Loucy (cell line): ENCODE measurements around the gene OTUB2.
A peak's percentile ranks its signal among the peaks of the same experiment; 100 is the strongest.

Experiments used
- H2AFZ ChIP-seq: fragments of 200-600 bp; sonication (generic); 2 replicates; pipeline ENCODE4 v1.6.0; 2016; ENCODE audit warnings: antibody characterized with exemption, mild to moderate bottlenecking, low read length, moderate library complexity
- H3F3A ChIP-seq: fragments of 200-600 bp; 2 replicates; pipeline ENCODE4 v1.6.0; 2016; ENCODE audit warnings: antibody characterized with exemption, low read depth, mild to moderate bottlenecking
- H3K27me3 ChIP-seq: fragments of 200-600 bp; sonication (generic); 2 replicates; pipeline ENCODE4 v1.6.1; 2014; ENCODE audit warnings: low read length, mild to moderate bottlenecking; ENCODE audit not compliant: insufficient read depth, poor library complexity, severe bottlenecking
- H3K36me3 ChIP-seq: fragments of 200-600 bp; sonication (generic); 2 replicates; pipeline ENCODE4 v1.6.1; 2016; ENCODE audit warnings: low read length; ENCODE audit not compliant: insufficient read depth
- H3K4me1 ChIP-seq: fragments of 200-600 bp; sonication (generic); 2 replicates; pipeline ENCODE4 v1.5.1; 2014; ENCODE audit warnings: low read length, mild to moderate bottlenecking; ENCODE audit not compliant: insufficient read depth, poor library complexity, severe bottlenecking
- H3K4me2 ChIP-seq: fragments of 200-600 bp; sonication (generic); 2 replicates; pipeline ENCODE4 v1.6.0; 2014; ENCODE audit warnings: antibody characterized with exemption, low read length, low read depth, mild to moderate bottlenecking; ENCODE audit not compliant: poor library complexity, severe bottlenecking
- H3K4me3 ChIP-seq: fragments of 200-600 bp; sonication (generic); 2 replicates; pipeline ENCODE4 v1.5.1; 2014; ENCODE audit warnings: low read length, mild to moderate bottlenecking, mixed read lengths; ENCODE audit not compliant: poor library complexity, severe bottlenecking
- H3K79me2 ChIP-seq: fragments of 200-600 bp; sonication (generic); 2 replicates; pipeline ENCODE4 v1.6.1; 2014; ENCODE audit warnings: low read length; ENCODE audit not compliant: insufficient read depth
- H3K9ac ChIP-seq: fragments of 200-600 bp; sonication (generic); 2 replicates; pipeline ENCODE4 v1.6.0; 2014; ENCODE audit warnings: mild to moderate bottlenecking, low read depth, low read length, moderate library complexity; ENCODE audit not compliant: poor library complexity, severe bottlenecking
- H3K9me2 ChIP-seq: fragments of 200-600 bp; sonication (generic); replicated peaks from 2 replicates; pipeline ENCODE4 v1.6.1; 2016; ENCODE audit warnings: low read depth, low read length, mixed read lengths
- H3K9me3 ChIP-seq: fragments of 200-600 bp; sonication (generic); 2 replicates; pipeline ENCODE4 v1.6.1; 2014; ENCODE audit warnings: mild to moderate bottlenecking, antibody characterized with exemption, low read length, low read depth; ENCODE audit not compliant: insufficient read depth
- H4K20me1 ChIP-seq: fragments of 200-600 bp; sonication (generic); 2 replicates; pipeline ENCODE4 v1.6.0; 2014; ENCODE audit warnings: antibody characterized with exemption, low read length, mild to moderate bottlenecking; ENCODE audit not compliant: insufficient read depth, poor library complexity, severe bottlenecking
- EZH2phosphoT487 ChIP-seq: fragments of 200-600 bp; IDR thresholded peaks from 2 replicates; pipeline ENCODE4 v1.6.1; 2018; ENCODE audit warnings: antibody characterized with exemption, mild to moderate bottlenecking, moderate library complexity, borderline replicate concordance
- TF ChIP-seq, protein P1 (sequence below): fragments of 200-600 bp; sonication (generic); conservative IDR thresholded peaks from 2 replicates; pipeline ENCODE4 v1.5.1; 2014; ENCODE audit warnings: mild to moderate bottlenecking, antibody characterized with exemption, low read length

Gene OTUB2

DNA sequence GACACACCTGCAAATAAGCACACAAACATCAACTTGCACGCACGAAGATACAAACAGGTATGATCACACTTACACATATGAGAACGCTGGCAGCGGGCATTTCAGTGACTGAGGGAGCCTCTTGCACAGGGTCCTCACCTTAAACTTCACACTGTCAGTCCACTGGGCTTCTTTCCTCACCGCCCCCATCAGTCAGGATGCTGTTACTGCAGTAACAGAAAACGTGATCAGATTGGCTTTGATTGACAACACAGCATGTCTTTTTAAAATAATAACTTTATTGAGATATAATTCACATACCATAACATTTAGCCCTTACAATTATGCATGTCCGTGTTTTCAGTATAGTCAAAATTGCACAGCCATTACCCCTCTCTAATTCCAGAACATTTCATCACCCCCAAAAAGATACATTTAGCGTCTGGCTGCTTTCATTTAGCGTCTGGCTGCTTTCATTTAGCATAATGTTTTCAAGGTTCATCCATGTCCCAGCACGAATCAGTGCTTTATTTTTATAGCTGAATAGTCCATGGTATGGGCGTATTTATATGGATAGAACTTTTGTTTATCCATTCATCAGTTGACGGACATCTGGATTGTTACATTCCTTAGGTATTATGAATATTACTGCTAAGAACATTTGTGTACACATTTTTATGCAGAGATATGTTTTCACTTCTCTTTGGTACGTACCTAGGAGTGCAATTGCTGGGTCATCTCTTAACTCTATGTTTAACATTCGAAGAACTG, 20.6 kb upstream of the OTUB2 start:
- H3F3A ChIP-seq: no peaks in the 10 kb centered on the region
- H3K9me3 ChIP-seq: no peaks in the 10 kb centered on the region
- no peaks in the 10 kb centered on the region for H3K36me3 ChIP-seq
- H3K79me2 ChIP-seq: no peaks in the 10 kb centered on the region
- no peak overlapping the region for H2AFZ ChIP-seq
- no peak overlapping the region for H3K4me2 ChIP-seq
- H4K20me1 ChIP-seq: no peaks in the 10 kb centered on the region
- H3K9me2 ChIP-seq: no peaks in the 10 kb centered on the region
- H3K4me3 ChIP-seq: no peak overlapping the region
- no peaks in the 10 kb centered on the region for H3K4me1 ChIP-seq
- no peaks in the 10 kb centered on the region for H3K27me3 ChIP-seq
- no peak overlapping the region for H3K9ac ChIP-seq
- no peak for TF ChIP-seq EZH2phosphoT487
- TF ChIP-seq, protein P1, sequence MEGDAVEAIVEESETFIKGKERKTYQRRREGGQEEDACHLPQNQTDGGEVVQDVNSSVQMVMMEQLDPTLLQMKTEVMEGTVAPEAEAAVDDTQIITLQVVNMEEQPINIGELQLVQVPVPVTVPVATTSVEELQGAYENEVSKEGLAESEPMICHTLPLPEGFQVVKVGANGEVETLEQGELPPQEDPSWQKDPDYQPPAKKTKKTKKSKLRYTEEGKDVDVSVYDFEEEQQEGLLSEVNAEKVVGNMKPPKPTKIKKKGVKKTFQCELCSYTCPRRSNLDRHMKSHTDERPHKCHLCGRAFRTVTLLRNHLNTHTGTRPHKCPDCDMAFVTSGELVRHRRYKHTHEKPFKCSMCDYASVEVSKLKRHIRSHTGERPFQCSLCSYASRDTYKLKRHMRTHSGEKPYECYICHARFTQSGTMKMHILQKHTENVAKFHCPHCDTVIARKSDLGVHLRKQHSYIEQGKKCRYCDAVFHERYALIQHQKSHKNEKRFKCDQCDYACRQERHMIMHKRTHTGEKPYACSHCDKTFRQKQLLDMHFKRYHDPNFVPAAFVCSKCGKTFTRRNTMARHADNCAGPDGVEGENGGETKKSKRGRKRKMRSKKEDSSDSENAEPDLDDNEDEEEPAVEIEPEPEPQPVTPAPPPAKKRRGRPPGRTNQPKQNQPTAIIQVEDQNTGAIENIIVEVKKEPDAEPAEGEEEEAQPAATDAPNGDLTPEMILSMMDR: peak; percentile 64

DNA sequence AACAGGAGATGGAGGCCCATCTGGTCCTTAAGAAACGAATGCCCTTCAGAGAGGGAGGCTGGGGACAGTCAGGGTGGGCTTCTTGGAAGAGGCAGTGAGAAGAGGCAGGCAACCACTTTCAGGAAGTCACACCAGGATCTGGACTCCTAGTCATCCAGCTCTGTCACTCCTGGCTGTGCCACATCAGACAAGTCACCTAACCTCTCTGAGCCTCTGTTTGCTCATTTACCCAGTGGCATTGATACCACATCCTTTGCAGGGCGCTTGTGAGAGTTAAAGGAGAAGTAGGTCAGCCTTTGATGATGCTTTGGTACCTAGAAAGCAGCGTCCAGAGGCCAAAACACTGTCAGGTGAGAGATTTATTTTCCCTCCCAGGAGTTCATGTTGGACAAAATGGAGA, 17.9 kb upstream of the OTUB2 start:
- H3K79me2 ChIP-seq: no peaks in the 10 kb centered on the region
- H3F3A ChIP-seq: no peaks in the 10 kb centered on the region
- no peak for TF ChIP-seq EZH2phosphoT487
- TF ChIP-seq, protein P1: no peak
- H3K27me3 ChIP-seq: no peaks in the 10 kb centered on the region
- H2AFZ ChIP-seq: no peak overlapping the region
- no peak overlapping the region for H3K4me3 ChIP-seq
- no peak overlapping the region for H3K9ac ChIP-seq
- H3K36me3 ChIP-seq: no peaks in the 10 kb centered on the region
- no peak overlapping the region for H3K4me2 ChIP-seq
- no peaks in the 10 kb centered on the region for H4K20me1 ChIP-seq
- no peaks in the 10 kb centered on the region for H3K9me3 ChIP-seq
- peaks cover 5% of the 10 kb centered on the region for H3K4me1 ChIP-seq
- no peaks in the 10 kb centered on the region for H3K9me2 ChIP-seq

DNA sequence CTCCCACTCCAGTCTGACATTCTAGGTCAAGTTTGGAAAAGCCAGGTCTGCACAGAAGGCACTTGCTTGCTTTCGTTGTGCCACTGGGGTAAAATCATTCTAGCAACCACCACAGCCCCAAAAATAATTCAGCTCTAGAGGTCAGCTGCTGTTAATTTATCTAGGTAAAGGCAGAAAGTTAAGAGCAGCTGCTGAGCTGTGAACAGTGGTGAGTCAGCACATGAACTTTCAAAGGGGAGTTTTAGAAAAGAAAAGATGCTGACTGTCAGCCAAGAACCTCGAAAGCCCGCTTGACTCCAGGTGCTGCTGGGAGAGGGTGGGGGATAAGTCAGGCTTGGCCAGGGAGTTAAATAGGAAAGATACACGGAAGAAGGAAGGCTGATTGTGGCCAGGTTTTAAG, 16.4 kb upstream of the OTUB2 start:
- no peaks in the 10 kb centered on the region for H3K9me2 ChIP-seq

More for the DNA sequence above, 16.4 kb upstream of the OTUB2 start:
- Histone ChIP-seq H3K27me3 (no peaks in the 10 kb centered on the region), H3K4me3 (no peak overlapping the region), H3K9ac (no peak overlapping the region), H2AFZ (no peak overlapping the region), H3K9me3 (no peaks in the 10 kb centered on the region), H3K79me2 (no peaks in the 10 kb centered on the region), H3K4me2 (no peak overlapping the region), H3F3A (no peaks in the 10 kb centered on the region), H4K20me1 (no peaks in the 10 kb centered on the region), H3K36me3 (no peaks in the 10 kb centered on the region), H3K4me1 (peaks cover 5% of the 10 kb centered on the region)
- TF ChIP-seq, protein P1: no peak
